ES-I3 (cell line): ENCODE results near the gene TMEM178A.
"Not testable (repeated sequence)": the region's sequence is repeated elsewhere in the genome, so short reads cannot be mapped to it uniquely, and the experiment has no call there.

Experiments
- H3K36me3 ChIP-seq: 2 replicates; pipeline ENCODE4 v1.6.1; 2013; ENCODE audit warnings: mild to moderate bottlenecking, low read length, control low read depth, moderate library complexity; ENCODE audit not compliant: insufficient read depth
- H3K4me1 ChIP-seq: 2 replicates; pipeline ENCODE4 v1.6.1; 2013; ENCODE audit warnings: mild to moderate bottlenecking, control low read depth, low read length; ENCODE audit not compliant: insufficient read depth
- H3K9ac ChIP-seq: 2 replicates; pipeline ENCODE4 v1.6.1; 2013; ENCODE audit warnings: low read depth, mild to moderate bottlenecking, low read length, moderate library complexity
- H3K9me3 ChIP-seq: 2 replicates; pipeline ENCODE4 v1.6.1; 2013; ENCODE audit warnings: mild to moderate bottlenecking, low read length, moderate library complexity; ENCODE audit not compliant: control insufficient read depth, insufficient read depth

TMEM178A gene

GRCh38 chr2:39638581-39638980 lies 27.1 kb upstream of the TMEM178A start:
- no peaks in the 10 kb centered on the region for H3K9me3 ChIP-seq
- no peaks in the 10 kb centered on the region for H3K4me1 ChIP-seq
- H3K9ac ChIP-seq = no peak overlapping the region
- no peaks in the 10 kb centered on the region for H3K36me3 ChIP-seq

GRCh38 chr2:39640107-39640506 lies 25.6 kb upstream of the TMEM178A start:
- Histone ChIP-seq H3K9ac (no peak overlapping the region), H3K36me3 (no peaks in the 10 kb centered on the region), H3K4me1 (no peaks in the 10 kb centered on the region), H3K9me3 (no peaks in the 10 kb centered on the region)

GRCh38 chr2:39640681-39641080 lies 25.0 kb upstream of the TMEM178A start:
- no peaks in the 10 kb centered on the region for H3K36me3 ChIP-seq
- no peaks in the 10 kb centered on the region for H3K4me1 ChIP-seq
- no peak overlapping the region for H3K9ac ChIP-seq
- H3K9me3 ChIP-seq = no peaks in the 10 kb centered on the region

- Histone ChIP-seq H3K9ac (no peak overlapping the region), H3K36me3 (no peaks in the 10 kb centered on the region), H3K4me1 (no peaks in the 10 kb centered on the region), H3K9me3 (no peaks in the 10 kb centered on the region)
These were observed 24.1 kb upstream of the TMEM178A start for GRCh38 chr2:39641635-39642034.

GRCh38 chr2:39642051-39642718 lies 23.5 kb upstream of the TMEM178A start:
- Histone ChIP-seq H3K9ac (no peak overlapping the region), H3K36me3 (no peaks in the 10 kb centered on the region), H3K9me3 (no peaks in the 10 kb centered on the region), H3K4me1 (peaks cover under 1% of the 10 kb centered on the region; the same call in 1 of the 2 replicates)

- Histone ChIP-seq H3K9ac (no peak overlapping the region), H3K36me3 (no peaks in the 10 kb centered on the region), H3K4me1 (peaks cover 14% of the 10 kb centered on the region), H3K9me3 (no peaks in the 10 kb centered on the region)
These were observed 19.9 kb upstream of the TMEM178A start for GRCh38 chr2:39645826-39646225.

GRCh38 chr2:39646267-39646666 lies 19.4 kb upstream of the TMEM178A start:
- Histone ChIP-seq H3K9ac (no peak overlapping the region), H3K36me3 (no peaks in the 10 kb centered on the region), H3K9me3 (no peaks in the 10 kb centered on the region), H3K4me1 (peaks cover 14% of the 10 kb centered on the region)

GRCh38 chr2:39647104-39647765 lies 18.5 kb upstream of the TMEM178A start:
- no peaks in the 10 kb centered on the region for H3K36me3 ChIP-seq
- H3K9me3 ChIP-seq = no peaks in the 10 kb centered on the region
- peaks cover 14% of the 10 kb centered on the region for H3K4me1 ChIP-seq
- no peak overlapping the region for H3K9ac ChIP-seq

- Histone ChIP-seq H3K9me3 (no peaks in the 10 kb centered on the region), H3K4me1 (peaks cover 14% of the 10 kb centered on the region), H3K36me3 (no peaks in the 10 kb centered on the region), H3K9ac (no peak overlapping the region)
These were observed 17.1 kb upstream of the TMEM178A start for GRCh38 chr2:39648580-39648979.

- H3K36me3 ChIP-seq = no peaks in the 10 kb centered on the region
- H3K9ac ChIP-seq = no peak overlapping the region
- H3K9me3 ChIP-seq = no peaks in the 10 kb centered on the region
- H3K4me1 ChIP-seq = peaks cover 14% of the 10 kb centered on the region
These were observed 16.2 kb upstream of the TMEM178A start for GRCh38 chr2:39649511-39649910.

- Histone ChIP-seq H3K4me1 (peaks cover 14% of the 10 kb centered on the region), H3K9me3 (no peaks in the 10 kb centered on the region), H3K9ac (no peak overlapping the region), H3K36me3 (no peaks in the 10 kb centered on the region)
These were observed 15.2 kb upstream of the TMEM178A start for GRCh38 chr2:39650468-39650867.

- not testable (repeated sequence) for H3K9me3 ChIP-seq, H3K36me3 ChIP-seq, H3K9ac ChIP-seq, H3K4me1 ChIP-seq
These were observed 9.5 kb upstream of the TMEM178A start for GRCh38 chr2:39656215-39656614.

GRCh38 chr2:39657287-39657937 lies 8.3 kb upstream of the TMEM178A start:
- Histone ChIP-seq H3K4me1 (peaks cover 6% of the 10 kb centered on the region), H3K9me3 (no peaks in the 10 kb centered on the region), H3K9ac (no peak overlapping the region), H3K36me3 (no peaks in the 10 kb centered on the region)

GRCh38 chr2:39658371-39658770 lies 7.3 kb upstream of the TMEM178A start:
- peaks cover 6% of the 10 kb centered on the region for H3K4me1 ChIP-seq

More at GRCh38 chr2:39658371-39658770, 7.3 kb upstream of the TMEM178A start:
- H3K36me3 ChIP-seq = no peaks in the 10 kb centered on the region
- no peaks in the 10 kb centered on the region for H3K9me3 ChIP-seq
- H3K9ac ChIP-seq = no peak overlapping the region
